Activated T-cell treated with anti-CD3 and anti-CD28 coated beads, Interleukin-2, amount 50 U/mL, for 72 hours (primary cell): ENCODE data around the gene ZBED4. TPM values are rescaled to one million over a fixed set of nuclear protein-coding genes. Genes with fewer than 3 reads are reported as not detected.

Experiments used
- ATAC-seq, 2 donors: fragments of 150-1000 bp; cut with Tn5 transposase; replicated peaks in 1 of 2; 2 replicates each; pipeline ENCODE4 v1.10.0; 2021; ENCODE audit warnings: moderate library complexity in 2 of 2, mild to moderate bottlenecking in 1 of 2
- DNase-seq, 2 donors: peaks; one replicate each; pipeline ENCODE4 v3.0.0; 2021 to 2022; ENCODE audit warnings: mixed read lengths in 1 of 2
- H3K27ac Mint-ChIP-seq: one replicate; pipeline ENCODE4 v1.8.0; 2022; ENCODE audit warnings: mild to moderate bottlenecking, moderate library complexity, mixed read lengths
- H3K27me3 Mint-ChIP-seq: one replicate; pipeline ENCODE4 v1.8.0; 2022; ENCODE audit warnings: low read depth, mixed read lengths
- H3K36me3 Mint-ChIP-seq, 2 donors: one replicate each; pipeline ENCODE4 v1.8.0; 2022; ENCODE audit warnings: mixed read lengths in 2 of 2, mild to moderate bottlenecking in 1 of 2; ENCODE audit not compliant: insufficient read depth in 2 of 2
- H3K4me1 Mint-ChIP-seq: one replicate; pipeline ENCODE4 v1.8.0; 2022; ENCODE audit warnings: low read depth, mixed read lengths
- H3K4me3 Mint-ChIP-seq, 2 donors: one replicate each; pipeline ENCODE4 v1.8.0; 2022; ENCODE audit warnings: mild to moderate bottlenecking in 2 of 2, mixed read lengths in 2 of 2, moderate library complexity in 2 of 2
- H3K9me3 Mint-ChIP-seq, 2 donors: one replicate each; pipeline ENCODE4 v1.8.0; 2022; ENCODE audit warnings: mixed read lengths in 2 of 2
- total RNA-seq, 2 donors: library from RNA; stranded (reverse); gene quantifications; one replicate each; pipeline ENCODE4 v1.2.3, GENCODE V29; 2022

Gene ZBED4
- total RNA-seq, 2 donors from 2014 or later: 22.3 to 23.6 TPM

DNA sequence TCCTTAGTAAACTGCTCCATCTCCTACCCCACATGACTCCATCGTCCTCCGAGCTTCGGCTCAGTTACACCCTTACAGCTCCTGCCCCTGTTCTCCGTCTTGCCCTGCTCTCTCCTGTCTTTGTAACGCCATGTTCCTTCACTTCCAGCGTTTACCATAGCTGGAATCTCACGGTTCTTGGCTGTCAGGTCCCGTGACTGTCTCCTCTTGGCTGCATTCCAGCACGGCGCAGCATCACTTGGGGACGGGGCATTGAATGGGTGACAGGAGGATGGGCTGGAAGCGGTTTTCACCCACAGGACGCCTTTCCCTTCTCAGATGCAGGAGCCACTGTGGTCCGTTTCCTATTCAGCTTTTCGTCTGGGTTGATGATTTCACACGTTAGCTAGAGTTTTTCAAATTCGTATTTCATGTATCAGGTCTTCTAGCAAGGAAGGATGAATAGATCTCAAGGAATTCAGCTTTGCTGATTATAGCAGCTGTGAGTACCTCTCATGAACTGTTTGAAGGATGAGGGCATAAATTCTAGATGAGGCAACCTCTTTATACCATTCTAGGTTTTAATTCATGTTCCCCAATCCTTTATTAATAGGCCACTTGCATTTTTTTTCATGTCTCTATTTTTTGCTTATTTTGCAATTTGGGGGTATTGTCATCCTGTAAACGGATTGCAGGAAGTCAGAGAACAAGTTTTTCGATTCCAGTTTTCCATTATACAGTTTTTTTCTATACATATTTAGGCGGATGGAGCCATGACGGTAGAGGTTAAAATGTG is 29.1 kb downstream of the ZBED4 start:
- Mint-ChIP-seq H3K9me3 (no peaks in the 10 kb centered on the region), H3K27me3 (no peaks in the 10 kb centered on the region), H3K4me1 (peaks cover 9% of the 10 kb centered on the region), H3K36me3 (peaks cover 8 to 23% of the 10 kb centered on the region in 2 donors), H3K27ac (no peak overlapping the region), H3K4me3 (no peak overlapping the region)
- DNase-seq: no peak
- ATAC-seq: no peak

DNA sequence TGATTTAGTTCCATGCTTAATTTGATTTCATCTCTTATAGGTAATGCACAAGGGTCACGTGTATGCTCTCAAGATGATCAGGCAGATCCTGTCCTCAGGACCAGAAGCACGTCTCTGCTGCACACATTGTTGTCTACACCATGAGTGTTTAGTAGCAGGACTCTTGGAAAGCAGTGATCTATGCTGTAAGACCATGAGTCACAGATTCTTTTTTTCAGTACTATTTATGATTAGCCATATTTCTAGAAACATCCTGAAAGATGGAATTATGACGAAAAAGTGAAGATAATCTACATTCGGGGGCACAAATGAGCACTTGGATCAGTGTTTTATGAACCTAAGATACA is 29.6 kb downstream of the ZBED4 start:
- no peaks in the 10 kb centered on the region for H3K9me3 Mint-ChIP-seq
- H3K4me1 Mint-ChIP-seq: peaks cover 9% of the 10 kb centered on the region
- DNase-seq: no peak
- no peak overlapping the region for H3K27ac Mint-ChIP-seq
- peaks cover 7 to 22% of the 10 kb centered on the region in 2 donors for H3K36me3 Mint-ChIP-seq
- no peak for ATAC-seq
- H3K27me3 Mint-ChIP-seq: no peaks in the 10 kb centered on the region
- no peak overlapping the region for H3K4me3 Mint-ChIP-seq

DNA sequence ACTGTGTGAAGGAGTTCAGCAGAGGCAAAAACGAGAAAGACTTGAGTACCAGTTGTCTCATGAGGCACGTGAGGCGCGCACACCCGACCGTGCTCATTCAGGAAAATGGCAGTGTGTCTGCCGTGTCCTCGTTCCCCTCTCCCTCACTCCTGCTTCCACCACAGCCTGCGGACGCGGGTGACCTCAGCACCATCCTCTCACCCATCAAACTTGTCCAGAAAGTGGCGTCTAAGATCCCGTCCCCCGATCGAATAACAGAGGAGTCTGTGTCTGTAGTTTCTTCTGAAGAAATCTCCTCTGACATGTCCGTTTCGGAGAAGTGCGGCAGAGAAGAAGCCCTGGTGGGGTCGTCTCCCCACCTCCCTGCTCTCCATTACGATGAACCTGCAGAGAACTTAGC is 30.4 kb downstream of the ZBED4 start:
- no peak overlapping the region for H3K4me3 Mint-ChIP-seq
- H3K36me3 Mint-ChIP-seq: peaks cover 7 to 22% of the 10 kb centered on the region in 2 donors
- no peak overlapping the region for H3K27ac Mint-ChIP-seq
- peaks cover 9% of the 10 kb centered on the region for H3K4me1 Mint-ChIP-seq
- no peaks in the 10 kb centered on the region for H3K9me3 Mint-ChIP-seq
- DNase-seq: no peak
- no peak for ATAC-seq
- no peaks in the 10 kb centered on the region for H3K27me3 Mint-ChIP-seq

DNA sequence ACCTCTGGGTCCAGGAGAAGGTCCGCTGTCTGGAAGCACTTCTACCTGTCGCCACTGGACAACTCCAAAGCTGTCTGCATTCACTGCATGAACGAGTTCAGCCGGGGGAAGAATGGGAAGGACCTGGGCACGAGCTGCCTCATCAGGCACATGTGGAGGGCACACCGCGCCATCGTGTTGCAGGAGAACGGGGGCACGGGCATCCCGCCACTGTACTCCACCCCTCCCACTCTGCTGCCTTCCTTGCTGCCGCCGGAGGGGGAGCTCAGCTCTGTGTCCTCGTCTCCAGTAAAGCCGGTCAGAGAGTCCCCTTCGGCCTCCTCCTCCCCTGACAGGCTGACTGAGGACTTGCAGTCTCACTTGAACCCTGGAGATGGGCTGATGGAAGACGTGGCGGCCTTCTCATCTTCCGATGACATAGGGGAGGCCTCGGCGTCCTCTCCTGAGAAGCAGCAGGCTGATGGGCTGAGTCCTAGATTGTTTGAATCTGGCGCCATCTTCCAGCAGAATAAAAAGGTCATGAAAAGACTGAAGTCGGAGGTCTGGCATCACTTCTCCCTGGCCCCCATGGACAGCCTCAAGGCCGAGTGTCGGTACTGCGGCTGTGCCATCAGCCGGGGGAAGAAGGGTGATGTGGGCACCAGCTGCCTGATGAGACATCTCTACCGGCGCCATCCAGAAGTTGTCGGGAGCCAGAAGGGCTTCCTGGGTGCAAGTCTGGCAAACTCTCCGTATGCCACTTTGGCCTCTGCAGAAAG is 31.0 kb downstream of the ZBED4 start:
- no peaks in the 10 kb centered on the region for H3K9me3 Mint-ChIP-seq
- DNase-seq (no peak), ATAC-seq (no peak)
- H3K4me3 Mint-ChIP-seq: no peak overlapping the region
- no peak overlapping the region for H3K27ac Mint-ChIP-seq
- no peaks in the 10 kb centered on the region for H3K27me3 Mint-ChIP-seq
- H3K4me1 Mint-ChIP-seq: peaks cover 9% of the 10 kb centered on the region
- H3K36me3 Mint-ChIP-seq: peaks cover 7 to 24% of the 10 kb centered on the region in 2 donors

DNA sequence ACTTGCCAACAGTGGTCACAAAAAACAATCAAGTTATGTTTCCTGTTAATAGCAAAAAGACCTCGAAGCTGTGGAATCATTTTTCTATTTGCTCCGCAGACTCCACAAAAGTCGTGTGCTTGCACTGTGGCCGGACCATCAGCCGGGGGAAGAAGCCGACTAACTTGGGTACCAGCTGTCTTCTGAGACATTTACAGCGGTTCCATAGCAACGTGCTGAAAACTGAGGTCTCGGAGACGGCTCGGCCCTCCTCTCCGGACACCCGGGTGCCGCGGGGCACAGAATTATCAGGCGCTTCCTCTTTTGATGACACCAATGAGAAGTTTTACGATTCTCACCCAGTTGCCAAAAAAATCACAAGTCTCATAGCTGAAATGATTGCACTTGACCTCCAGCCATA is 31.6 kb downstream of the ZBED4 start:
- ATAC-seq (no peak), DNase-seq (no peak)
- H3K36me3 Mint-ChIP-seq: peaks cover 7 to 30% of the 10 kb centered on the region in 2 donors
- H3K4me3 Mint-ChIP-seq: no peak overlapping the region
- no peaks in the 10 kb centered on the region for H3K9me3 Mint-ChIP-seq
- H3K4me1 Mint-ChIP-seq: peaks cover 4% of the 10 kb centered on the region
- H3K27ac Mint-ChIP-seq: no peak overlapping the region
- no peaks in the 10 kb centered on the region for H3K27me3 Mint-ChIP-seq

DNA sequence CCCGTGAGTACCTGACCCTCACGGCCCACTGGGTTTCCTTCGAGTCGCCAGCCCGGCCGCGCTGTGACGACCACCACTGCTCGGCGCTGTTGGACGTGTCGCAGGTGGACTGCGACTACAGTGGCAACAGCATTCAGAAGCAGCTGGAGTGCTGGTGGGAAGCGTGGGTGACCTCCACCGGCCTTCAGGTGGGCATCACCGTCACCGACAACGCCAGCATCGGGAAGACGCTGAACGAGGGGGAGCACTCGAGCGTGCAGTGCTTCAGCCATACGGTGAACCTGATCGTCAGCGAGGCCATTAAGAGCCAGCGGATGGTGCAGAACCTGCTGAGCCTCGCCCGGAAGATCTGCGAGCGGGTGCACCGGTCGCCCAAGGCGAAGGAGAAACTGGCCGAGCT is 32.2 kb downstream of the ZBED4 start:
- peaks cover 7 to 35% of the 10 kb centered on the region in 2 donors for H3K36me3 Mint-ChIP-seq
- DNase-seq (no peak), ATAC-seq (no peak)
- no peak overlapping the region for H3K27ac Mint-ChIP-seq
- H3K9me3 Mint-ChIP-seq: no peaks in the 10 kb centered on the region
- H3K4me3 Mint-ChIP-seq: no peak overlapping the region
- no peaks in the 10 kb centered on the region for H3K4me1 Mint-ChIP-seq
- H3K27me3 Mint-ChIP-seq: no peaks in the 10 kb centered on the region

DNA sequence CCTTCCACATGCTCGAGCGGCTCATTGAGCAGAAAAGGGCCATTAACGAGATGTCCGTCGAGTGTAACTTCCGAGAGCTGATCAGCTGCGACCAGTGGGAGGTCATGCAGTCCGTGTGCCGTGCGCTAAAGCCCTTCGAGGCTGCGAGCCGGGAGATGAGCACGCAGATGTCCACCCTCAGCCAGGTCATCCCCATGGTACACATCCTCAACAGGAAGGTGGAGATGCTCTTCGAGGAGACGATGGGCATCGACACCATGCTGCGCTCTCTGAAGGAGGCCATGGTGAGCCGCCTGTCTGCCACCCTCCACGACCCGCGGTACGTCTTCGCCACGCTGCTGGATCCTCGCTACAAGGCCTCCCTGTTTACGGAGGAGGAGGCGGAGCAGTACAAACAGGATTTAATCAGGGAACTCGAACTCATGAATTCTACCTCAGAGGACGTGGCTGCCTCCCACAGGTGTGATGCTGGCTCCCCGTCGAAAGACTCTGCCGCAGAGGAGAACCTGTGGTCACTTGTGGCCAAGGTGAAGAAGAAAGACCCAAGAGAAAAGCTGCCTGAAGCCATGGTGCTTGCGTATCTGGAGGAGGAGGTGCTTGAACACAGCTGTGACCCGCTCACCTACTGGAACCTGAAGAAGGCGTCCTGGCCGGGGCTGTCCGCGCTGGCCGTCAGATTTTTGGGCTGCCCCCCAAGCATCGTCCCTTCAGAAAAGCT is 32.9 kb downstream of the ZBED4 start:
- H3K9me3 Mint-ChIP-seq: peaks cover 2 to 3% of the 10 kb centered on the region in 2 donors
- H3K27me3 Mint-ChIP-seq: no peaks in the 10 kb centered on the region
- H3K4me1 Mint-ChIP-seq: no peaks in the 10 kb centered on the region
- peaks cover 12 to 40% of the 10 kb centered on the region in 2 donors for H3K36me3 Mint-ChIP-seq
- no peak for DNase-seq
- H3K27ac Mint-ChIP-seq: no peak overlapping the region
- no peak for ATAC-seq
- H3K4me3 Mint-ChIP-seq: no peak overlapping the region

DNA sequence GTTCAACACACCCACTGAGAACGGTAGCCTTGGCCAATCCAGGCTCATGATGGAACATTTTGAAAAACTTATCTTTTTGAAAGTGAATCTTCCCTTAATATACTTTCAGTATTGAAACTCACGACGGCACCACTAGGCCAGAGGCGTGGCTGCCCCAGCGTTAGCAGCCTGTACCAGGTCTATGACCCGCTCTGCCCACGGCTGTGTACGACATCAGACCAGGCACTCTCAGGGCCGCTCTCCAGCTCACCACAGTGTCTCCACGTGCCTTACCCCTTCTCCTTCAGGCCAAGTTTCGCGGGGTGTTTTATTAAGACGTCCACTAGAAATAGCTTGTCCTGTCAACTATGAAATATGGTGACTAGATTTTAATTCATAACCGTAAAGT is 33.4 kb downstream of the ZBED4 start:
- no peak for DNase-seq
- no peak for ATAC-seq
- Mint-ChIP-seq H3K27me3 (no peaks in the 10 kb centered on the region), H3K36me3 (peaks cover 12 to 43% of the 10 kb centered on the region in 2 donors), H3K9me3 (peaks cover 2 to 3% of the 10 kb centered on the region in 2 donors), H3K4me3 (no peak overlapping the region), H3K4me1 (no peaks in the 10 kb centered on the region), H3K27ac (no peak overlapping the region)

DNA sequence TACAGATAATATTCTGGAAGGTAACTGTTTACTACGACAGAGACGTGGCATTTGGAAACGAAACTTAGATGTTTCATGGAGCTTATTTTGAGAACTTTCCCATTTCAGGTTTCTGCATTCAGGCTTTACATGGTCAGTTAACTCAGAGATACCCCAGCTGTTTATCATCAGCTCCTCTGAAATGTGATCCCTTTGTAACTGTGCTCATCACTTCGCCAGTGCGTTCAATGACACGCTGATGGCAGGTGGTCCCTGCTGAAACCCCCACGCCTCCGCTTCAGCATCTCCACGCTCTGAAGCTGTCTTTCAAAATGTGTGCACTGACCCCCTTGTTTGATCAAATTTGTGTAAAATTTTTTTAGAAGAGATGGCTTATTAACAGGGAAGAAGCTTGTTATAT is 34.1 kb downstream of the ZBED4 start:
- no peak overlapping the region for H3K4me3 Mint-ChIP-seq
- ATAC-seq: no peak
- H3K27ac Mint-ChIP-seq: no peak overlapping the region

DNA sequence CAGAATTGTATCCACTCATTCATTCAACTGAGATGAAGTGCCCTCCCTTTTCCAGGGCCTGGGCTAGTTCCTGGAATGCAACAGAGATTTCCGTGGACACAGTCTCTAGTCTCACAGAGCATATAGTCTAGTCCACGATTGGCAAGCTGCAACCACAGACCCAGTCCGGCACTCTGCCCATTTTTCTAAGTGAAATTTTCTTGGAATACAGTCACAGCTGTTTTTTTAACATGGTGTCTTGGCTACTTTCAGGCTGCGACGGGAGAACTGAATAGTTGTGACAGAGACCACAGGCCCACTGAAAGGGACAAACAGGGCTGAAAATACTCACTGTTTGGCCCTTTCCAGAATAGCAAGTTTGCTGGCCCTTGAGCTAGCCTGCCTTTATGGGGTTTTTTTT is 35.4 kb downstream of the ZBED4 start:
- Mint-ChIP-seq H3K4me3 (no peak overlapping the region), H3K9me3 (peaks cover 4 to 5% of the 10 kb centered on the region in 2 donors), H3K27ac (no peak overlapping the region), H3K27me3 (no peaks in the 10 kb centered on the region), H3K36me3 (peaks cover 14 to 40% of the 10 kb centered on the region in 2 donors), H3K4me1 (no peaks in the 10 kb centered on the region)
- DNase-seq (no peak), ATAC-seq (no peak)

More for the DNA sequence above, 34.1 kb downstream of the ZBED4 start:
- Mint-ChIP-seq H3K36me3 (peaks cover 12 to 43% of the 10 kb centered on the region in 2 donors), H3K4me1 (no peaks in the 10 kb centered on the region), H3K27me3 (no peaks in the 10 kb centered on the region), H3K9me3 (peaks cover 2 to 3% of the 10 kb centered on the region in 2 donors)
- no peak for DNase-seq

DNA sequence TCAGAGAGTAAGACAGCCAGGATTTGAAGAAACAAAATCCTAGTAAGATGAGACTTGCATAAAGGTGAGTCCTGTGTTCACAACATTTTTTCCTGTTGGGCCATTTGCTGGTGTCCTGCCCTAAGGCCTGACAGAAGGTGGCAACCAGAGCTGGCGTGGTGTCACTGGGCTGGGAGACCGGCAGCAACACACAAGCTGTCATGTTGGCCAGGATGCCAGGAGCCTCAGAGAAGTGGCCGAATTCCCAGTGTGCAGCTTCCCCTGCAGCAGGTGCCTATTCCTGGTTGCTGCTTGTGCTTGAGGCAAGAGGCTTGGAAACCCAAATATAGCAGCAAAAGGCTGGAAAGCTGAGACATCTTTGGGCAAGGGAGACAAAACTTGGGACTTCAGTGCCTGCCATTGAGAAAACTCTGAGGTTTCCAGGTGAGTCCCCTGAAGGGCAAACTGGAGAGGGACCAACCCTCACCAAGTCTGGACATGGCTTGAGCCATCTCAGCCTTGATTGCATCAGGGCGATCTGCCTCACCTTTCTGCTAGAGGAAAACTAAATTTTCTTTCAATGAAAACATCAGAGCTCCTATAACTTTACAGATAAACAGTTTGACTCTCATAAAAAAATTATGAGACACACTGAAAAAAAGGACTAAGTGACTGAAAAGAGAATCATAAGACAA is 38.7 kb downstream of the ZBED4 start:
- no peak for ATAC-seq
- H3K27me3 Mint-ChIP-seq: no peaks in the 10 kb centered on the region
- H3K4me3 Mint-ChIP-seq: no peak overlapping the region
- H3K9me3 Mint-ChIP-seq: peaks cover 4 to 5% of the 10 kb centered on the region in 2 donors
- no peak for DNase-seq
- H3K4me1 Mint-ChIP-seq: no peaks in the 10 kb centered on the region
- H3K36me3 Mint-ChIP-seq: peaks cover 8 to 32% of the 10 kb centered on the region in 2 donors
- no peak overlapping the region for H3K27ac Mint-ChIP-seq

DNA sequence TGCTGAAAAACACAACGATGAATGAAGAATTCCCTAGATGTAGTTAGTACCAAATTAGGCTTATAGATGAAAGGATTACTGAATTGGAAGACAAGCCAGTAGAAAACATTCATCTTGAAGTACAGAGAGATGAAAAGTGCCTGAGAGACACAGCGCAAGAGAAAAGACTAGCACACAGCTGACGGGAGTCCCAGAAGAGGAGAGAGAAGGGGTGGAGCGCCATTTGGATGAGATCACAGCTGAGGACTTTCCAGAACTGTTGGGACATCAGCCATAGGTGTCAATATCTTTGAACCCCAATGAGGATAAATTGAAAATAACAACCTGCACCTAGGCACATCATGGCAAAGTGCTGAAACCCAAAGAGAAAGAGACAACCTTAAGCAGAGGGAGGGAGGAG is 39.4 kb downstream of the ZBED4 start:
- ATAC-seq (no peak), DNase-seq (no peak)
- Mint-ChIP-seq H3K4me3 (no peak overlapping the region), H3K27me3 (no peaks in the 10 kb centered on the region), H3K9me3 (peaks cover 4 to 5% of the 10 kb centered on the region in 2 donors), H3K27ac (no peak overlapping the region), H3K4me1 (no peaks in the 10 kb centered on the region), H3K36me3 (peaks cover 8 to 32% of the 10 kb centered on the region in 2 donors)
